Subcutaneous preadipocyte (primary cell): Measurements from ENCODE around the gene TEX101. TPM values are rescaled to one million over a fixed set of nuclear protein-coding genes. Genes with fewer than 3 reads are reported as not detected.

Experiments
- total RNA-seq: library from RNA; depleted of rRNA; stranded (reverse); fragments of >200 nt; gene quantifications from 2 replicates; pipeline ENCODE4 v1.2.3, GENCODE V29; 2012

The TEX101 gene, protein sequence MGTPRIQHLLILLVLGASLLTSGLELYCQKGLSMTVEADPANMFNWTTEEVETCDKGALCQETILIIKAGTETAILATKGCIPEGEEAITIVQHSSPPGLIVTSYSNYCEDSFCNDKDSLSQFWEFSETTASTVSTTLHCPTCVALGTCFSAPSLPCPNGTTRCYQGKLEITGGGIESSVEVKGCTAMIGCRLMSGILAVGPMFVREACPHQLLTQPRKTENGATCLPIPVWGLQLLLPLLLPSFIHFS
- total RNA-seq = not detected in 2 replicates

DNA sequence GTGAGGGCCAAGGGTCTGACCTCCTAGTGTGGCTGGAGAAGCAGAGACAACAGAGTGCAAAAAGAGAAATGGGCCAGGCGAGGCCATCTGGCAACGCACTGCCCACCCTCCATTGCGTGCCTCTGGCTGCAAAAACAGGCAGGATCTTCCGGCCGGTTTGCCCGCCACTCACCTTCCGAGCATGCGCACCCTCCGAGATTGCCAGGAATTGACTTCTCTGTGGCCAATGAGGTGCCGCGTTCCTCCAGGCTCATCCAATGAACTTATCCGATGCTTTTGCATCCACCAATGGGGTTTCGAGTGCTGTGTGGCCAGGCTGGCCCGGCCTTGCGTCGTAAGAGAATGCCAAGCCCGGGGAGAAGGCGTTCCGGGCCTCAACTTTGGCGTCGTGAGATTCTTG lies at the start of gene TEX101:
TSS of gene TEX101 (plus strand) at position 337 of the 400 bp plus-strand sequence. CDS start 1,030 bp downstream, outside the sequence.

DNA sequence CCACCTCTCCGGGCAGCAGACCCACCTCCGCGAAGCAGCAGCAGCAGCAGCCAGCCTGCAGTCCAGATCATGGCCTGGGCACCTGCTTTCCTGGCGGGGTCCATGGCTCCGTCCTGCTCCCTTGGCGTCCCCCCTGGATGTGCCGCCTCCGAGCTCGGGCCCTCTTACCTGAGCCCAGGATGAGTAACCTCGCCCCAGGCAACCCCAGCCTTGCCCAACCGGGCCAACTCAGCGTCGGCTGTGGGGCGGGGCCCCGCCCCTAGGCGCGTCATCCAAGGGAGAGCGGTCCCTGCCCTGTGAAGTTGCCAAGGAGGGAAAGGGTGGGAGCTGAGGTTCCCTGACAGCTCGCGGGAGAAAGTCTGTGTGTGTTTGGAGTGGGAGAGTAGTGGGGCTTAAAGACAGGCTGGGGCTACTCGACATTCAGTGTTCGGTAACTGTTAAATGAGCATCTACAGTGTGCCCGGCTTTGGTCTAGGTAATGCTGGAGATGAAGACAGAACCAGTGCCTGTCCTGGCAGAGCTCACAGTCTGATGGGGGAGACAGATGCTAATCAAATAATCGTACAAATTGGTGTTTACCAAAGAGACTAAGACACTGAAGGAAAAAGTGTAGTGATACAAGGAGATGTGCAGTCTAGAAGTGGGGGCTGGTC lies 50.9 kb downstream of the TEX101 start, which contains the start of gene LYPD3:
TSS of gene LYPD3 (minus strand) at position 141 of the 653 bp plus-strand sequence. CDS start at position 104, 37 bp downstream.

Other genes starting within 250 kb of the TEX101 start
- 0.20 and 0.37 TPM in 2 replicates for gene PSG5, start 228.4 kb upstream of the TEX101 start, total RNA-seq
- 0.37 and 0.59 TPM in 2 replicates for gene PSG4, start 209.3 kb upstream of the TEX101 start, total RNA-seq
- gene PSG9, start 145.4 kb upstream of the TEX101 start, total RNA-seq = not detected in 2 replicates
- gene CD177, start 61.2 kb upstream of the TEX101 start, total RNA-seq = not detected in 2 replicates
- gene LYPD3, start 50.7 kb downstream of the TEX101 start, total RNA-seq = not detected in 2 replicates
- gene PHLDB3, start 89.9 kb downstream of the TEX101 start, total RNA-seq = 9.6 and 10.2 TPM in 2 replicates
- gene ETHE1, start 112.3 kb downstream of the TEX101 start, total RNA-seq = 41.2 and 59.2 TPM in 2 replicates
- 0.20 and 0.37 TPM in 2 replicates for gene ZNF575, start 118.3 kb downstream of the TEX101 start, total RNA-seq
- 16.2 and 20.9 TPM in 2 replicates for gene XRCC1, start 160.6 kb downstream of the TEX101 start, total RNA-seq
- 2.0 and 3.3 TPM in 2 replicates for gene PINLYP, start 160.9 kb downstream of the TEX101 start, total RNA-seq
- 8.8 and 11.9 TPM in 2 replicates for gene IRGQ, start 181.2 kb downstream of the TEX101 start, total RNA-seq
- gene ZNF576, start 181.7 kb downstream of the TEX101 start, total RNA-seq = 10.9 and 12.1 TPM in 2 replicates
- 0.37 TPM in 1 of 2 replicates, not detected in the other for gene SRRM5, start 197.2 kb downstream of the TEX101 start, total RNA-seq
- gene ZNF428, start 204.7 kb downstream of the TEX101 start, total RNA-seq = 13.3 and 20.2 TPM in 2 replicates
- gene CADM4, start 225.0 kb downstream of the TEX101 start, total RNA-seq = 0.37 and 0.59 TPM in 2 replicates